Measurements from ENCODE around the gene DNAJB6.
A peak's percentile ranks its signal among the peaks of the same experiment; 100 is the strongest.
"Not testable (repeated sequence)": the region's sequence is repeated elsewhere in the genome, so short reads cannot be mapped to it uniquely, and the experiment has no call there.

The DNAJB6 gene

DNA sequence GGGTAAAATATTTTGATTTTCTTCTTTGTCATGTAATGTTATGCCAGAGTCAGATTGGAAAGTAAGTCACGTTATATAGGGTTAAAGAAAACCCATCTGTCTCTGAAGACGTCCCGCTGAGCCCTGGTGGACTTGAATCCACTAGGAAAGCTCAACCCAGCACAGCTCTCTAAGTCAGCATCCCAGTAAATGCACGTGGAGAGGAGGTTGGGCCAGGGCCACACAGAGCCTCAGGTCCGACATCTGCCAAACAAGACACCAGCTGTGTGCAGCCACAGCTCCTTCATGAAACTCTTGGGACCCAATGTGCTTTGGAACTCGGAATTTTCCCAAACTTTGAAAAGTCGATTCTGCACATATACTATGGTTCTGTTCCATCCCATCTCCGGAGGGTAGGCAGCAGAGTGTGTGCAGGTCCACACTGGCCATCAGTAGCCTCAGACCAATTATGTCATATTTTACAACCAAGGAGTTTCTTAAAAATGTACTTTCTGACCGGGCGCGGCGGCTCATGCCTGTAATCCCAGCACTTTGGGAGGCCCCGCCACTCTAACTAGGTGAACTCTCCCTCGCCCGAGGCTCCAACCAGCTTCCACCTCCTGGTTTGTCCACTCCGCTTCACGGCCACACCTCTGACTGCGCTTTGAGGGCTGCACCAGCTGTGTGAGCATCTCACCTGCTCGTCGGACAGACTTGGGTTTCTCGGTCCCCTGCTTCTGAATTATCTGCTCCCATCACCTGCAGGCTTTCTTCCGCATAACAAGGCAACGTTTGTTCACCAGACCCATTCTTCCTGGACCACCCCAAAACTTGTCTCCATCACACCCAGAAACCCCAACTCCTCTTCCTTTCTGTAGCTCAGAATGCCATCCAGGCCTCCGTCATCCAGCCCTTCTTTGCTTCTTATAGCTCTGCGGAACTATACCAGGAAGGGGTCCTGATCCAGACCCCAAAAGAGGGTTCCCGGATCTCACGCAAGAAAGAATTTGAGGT, 29.7 kb upstream of the DNAJB6 start:
- Histone ChIP-seq H3K36me3 (ENCODE audit: insufficient read depth, low read length) (no peaks in the 10 kb centered on the region), H3K4me1 (ENCODE audit: insufficient read depth, low read length) (peaks cover 22% of the 10 kb centered on the region), H3K9me3 (ENCODE audit: control insufficient read depth, insufficient read depth, low read length) (no peaks in the 10 kb centered on the region), H3K9ac (ENCODE audit: low read depth, low read length) (peak overlapping the region; percentile 38; the same call in 1 of the 2 replicates)

GRCh38 chr7:157309988-157310668, 26.7 kb upstream of the DNAJB6 start:
- H3K9me3 ChIP-seq (ENCODE audit: control insufficient read depth, insufficient read depth, low read length), result no peaks in the 10 kb centered on the region
- H3K36me3 ChIP-seq (ENCODE audit: insufficient read depth, low read length), result no peaks in the 10 kb centered on the region
- H3K4me1 ChIP-seq (ENCODE audit: insufficient read depth, low read length), result peaks cover 19% of the 10 kb centered on the region
- H3K9ac ChIP-seq (ENCODE audit: low read depth, low read length), result peak overlapping the region; percentile 25

- Histone ChIP-seq H3K9me3 (ENCODE audit: control insufficient read depth, insufficient read depth, low read length) (no peaks in the 10 kb centered on the region), H3K36me3 (ENCODE audit: insufficient read depth, low read length) (no peaks in the 10 kb centered on the region), H3K9ac (ENCODE audit: low read depth, low read length) (peak overlapping the region; percentile 2; the same call in 1 of the 2 replicates), H3K4me1 (ENCODE audit: insufficient read depth, low read length) (peaks cover 19% of the 10 kb centered on the region)
Measured at GRCh38 chr7:157310676-157311185, 26.1 kb upstream of the DNAJB6 start.

- Histone ChIP-seq H3K36me3 (ENCODE audit: insufficient read depth, low read length) (no peaks in the 10 kb centered on the region), H3K4me1 (ENCODE audit: insufficient read depth, low read length) (peaks cover 21% of the 10 kb centered on the region), H3K9me3 (ENCODE audit: control insufficient read depth, insufficient read depth, low read length) (no peaks in the 10 kb centered on the region), H3K9ac (ENCODE audit: low read depth, low read length) (no peak overlapping the region)
Measured at GRCh38 chr7:157312941-157313340, 23.9 kb upstream of the DNAJB6 start.

- H3K36me3 ChIP-seq (ENCODE audit: insufficient read depth, low read length), result no peaks in the 10 kb centered on the region
- H3K9ac ChIP-seq (ENCODE audit: low read depth, low read length), result no peak overlapping the region
- no peaks in the 10 kb centered on the region for H3K9me3 ChIP-seq (ENCODE audit: control insufficient read depth, insufficient read depth, low read length)
- peaks cover 21% of the 10 kb centered on the region for H3K4me1 ChIP-seq (ENCODE audit: insufficient read depth, low read length)
Measured at GRCh38 chr7:157313645-157314044, 23.2 kb upstream of the DNAJB6 start.

GRCh38 chr7:157318015-157318706, 18.6 kb upstream of the DNAJB6 start:
- H3K9ac ChIP-seq (ENCODE audit: low read depth, low read length), result no peak overlapping the region; the same call in 1 of the 2 replicates
- H3K4me1 ChIP-seq (ENCODE audit: insufficient read depth, low read length), result peaks cover 7% of the 10 kb centered on the region; the same call in 1 of the 2 replicates
- H3K9me3 ChIP-seq (ENCODE audit: control insufficient read depth, insufficient read depth, low read length), result no peaks in the 10 kb centered on the region
- H3K36me3 ChIP-seq (ENCODE audit: insufficient read depth, low read length), result no peaks in the 10 kb centered on the region

GRCh38 chr7:157320608-157320980, 16.2 kb upstream of the DNAJB6 start:
- Histone ChIP-seq H3K9me3 (ENCODE audit: control insufficient read depth, insufficient read depth, low read length) (no peaks in the 10 kb centered on the region), H3K36me3 (ENCODE audit: insufficient read depth, low read length) (no peaks in the 10 kb centered on the region), H3K4me1 (ENCODE audit: insufficient read depth, low read length) (peaks cover 7% of the 10 kb centered on the region; the same call in 1 of the 2 replicates), H3K9ac (ENCODE audit: low read depth, low read length) (no peak overlapping the region; the same call in 1 of the 2 replicates)

GRCh38 chr7:157323401-157323800, 13.4 kb upstream of the DNAJB6 start:
- Histone ChIP-seq H3K36me3 (ENCODE audit: insufficient read depth, low read length) (no peaks in the 10 kb centered on the region), H3K4me1 (ENCODE audit: insufficient read depth, low read length) (no peaks in the 10 kb centered on the region; the same call in 1 of the 2 replicates), H3K9ac (ENCODE audit: low read depth, low read length) (no peak overlapping the region), H3K9me3 (ENCODE audit: control insufficient read depth, insufficient read depth, low read length) (no peaks in the 10 kb centered on the region)

DNA sequence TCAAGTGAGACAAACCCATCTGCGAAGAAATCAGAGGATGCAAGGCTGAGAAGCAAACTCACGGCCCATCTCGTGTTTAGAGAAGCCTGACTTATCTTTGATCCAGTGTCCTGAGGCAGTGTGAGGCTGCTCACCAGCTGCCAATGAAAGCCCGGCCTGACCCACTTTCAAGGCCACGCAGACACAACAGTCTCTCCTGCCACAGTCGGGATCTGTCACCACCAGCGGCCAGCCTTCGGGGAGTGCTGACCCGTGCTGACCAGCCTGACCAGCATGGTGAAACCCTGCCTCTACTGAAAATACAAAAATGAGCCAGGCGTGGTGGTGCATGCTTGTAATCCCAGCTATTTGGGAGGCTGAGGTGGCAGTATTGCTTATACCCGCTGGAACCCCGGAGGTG, 7.4 kb upstream of the DNAJB6 start:
- Histone ChIP-seq H3K4me1 (ENCODE audit: insufficient read depth, low read length) (peaks cover 2% of the 10 kb centered on the region; the same call in 1 of the 2 replicates), H3K9me3 (ENCODE audit: control insufficient read depth, insufficient read depth, low read length) (no peaks in the 10 kb centered on the region), H3K36me3 (ENCODE audit: insufficient read depth, low read length) (no peaks in the 10 kb centered on the region), H3K9ac (ENCODE audit: low read depth, low read length) (no peak overlapping the region)

- H3K9me3 ChIP-seq (ENCODE audit: control insufficient read depth, insufficient read depth, low read length); H3K4me1 ChIP-seq (ENCODE audit: insufficient read depth, low read length); H3K9ac ChIP-seq (ENCODE audit: low read depth, low read length); H3K36me3 ChIP-seq (ENCODE audit: insufficient read depth, low read length): not testable (repeated sequence)
Measured at GRCh38 chr7:157330567-157330966, 6.2 kb upstream of the DNAJB6 start.

- H3K4me1 ChIP-seq (ENCODE audit: insufficient read depth, low read length); H3K9ac ChIP-seq (ENCODE audit: low read depth, low read length); H3K36me3 ChIP-seq (ENCODE audit: insufficient read depth, low read length); H3K9me3 ChIP-seq (ENCODE audit: control insufficient read depth, insufficient read depth, low read length): not testable (repeated sequence)
Measured at GRCh38 chr7:157331049-157331448, 5.8 kb upstream of the DNAJB6 start.

GRCh38 chr7:157335236-157335635, 1.6 kb upstream of the DNAJB6 start:
- H3K9me3 ChIP-seq (ENCODE audit: control insufficient read depth, insufficient read depth, low read length), result no peaks in the 10 kb centered on the region
- H3K4me1 ChIP-seq (ENCODE audit: insufficient read depth, low read length), result peaks cover 6% of the 10 kb centered on the region
- H3K9ac ChIP-seq (ENCODE audit: low read depth, low read length), result peak overlapping the region; percentile 95
- H3K36me3 ChIP-seq (ENCODE audit: insufficient read depth, low read length), result peaks cover 8% of the 10 kb centered on the region; the same call in 1 of the 2 replicates

- H3K36me3 ChIP-seq (ENCODE audit: insufficient read depth, low read length), result peaks cover 8% of the 10 kb centered on the region; the same call in 1 of the 2 replicates
- peak overlapping the region; percentile 95 for H3K9ac ChIP-seq (ENCODE audit: low read depth, low read length)
- no peaks in the 10 kb centered on the region for H3K9me3 ChIP-seq (ENCODE audit: control insufficient read depth, insufficient read depth, low read length)
- H3K4me1 ChIP-seq (ENCODE audit: insufficient read depth, low read length), result peaks cover 10% of the 10 kb centered on the region
Measured at GRCh38 chr7:157335991-157336382, 817 bp upstream of the DNAJB6 start.

Measured in ES-I3 (cell line).